Activated CD4-positive, alpha-beta memory T cell treated with anti-CD3 and anti-CD28 coated beads for 36 hours (primary cell): ENCODE results near the gene MUCL3. TPM values are rescaled to one million over a fixed set of nuclear protein-coding genes. Genes with fewer than 3 reads are reported as not detected.
"Not testable (repeated sequence)": the region's sequence is repeated elsewhere in the genome, so short reads cannot be mapped to it uniquely, and the experiment has no call there.

Experiments
- CTCF ChIA-PET: fragments of 350-600 bp; sonication (Branson Sonifier 250); formaldehyde crosslinking; loops from one replicate; lab custom pipeline; 2021; ENCODE audit warnings: antibody characterized with exemption, inconsistent platforms; lab: Charles Lee
- POLR2A ChIA-PET: fragments of 350-600 bp; sonication (Branson Sonifier 250); formaldehyde crosslinking; loops from one replicate; lab custom pipeline; 2021; ENCODE audit warnings: antibody characterized with exemption; lab: Charles Lee
- DNase-seq: peaks from one replicate; pipeline ENCODE4 v3.0.0-alpha.2; 2020
- H3K27ac Mint-ChIP-seq: one replicate; pipeline ENCODE4 v1.8.0; 2021; ENCODE audit warnings: mixed read lengths
- H3K27me3 Mint-ChIP-seq: one replicate; pipeline ENCODE4 v1.8.0; 2021; ENCODE audit warnings: mixed read lengths
- H3K36me3 Mint-ChIP-seq: one replicate; pipeline ENCODE4 v1.8.0; 2021; ENCODE audit warnings: mixed read lengths
- H3K4me1 Mint-ChIP-seq: one replicate; pipeline ENCODE4 v1.8.0; 2021; ENCODE audit warnings: low read depth, mixed read lengths
- H3K4me3 Mint-ChIP-seq: one replicate; pipeline ENCODE4 v1.8.0; 2021; ENCODE audit warnings: mild to moderate bottlenecking, mixed read lengths
- H3K9me3 Mint-ChIP-seq: one replicate; pipeline ENCODE4 v1.8.0; 2021; ENCODE audit warnings: mixed read lengths
- intact Hi-C: fragments of 100-400 bp; cut with micrococcal nuclease; formaldehyde crosslinking; loops from one replicate; pipeline ENCODE4 v1.15.1; 2023
- total RNA-seq, 2 experiments: library from RNA; stranded (reverse); gene quantifications; one replicate each; pipeline ENCODE4 v1.2.3, GENCODE V29; 2021

Gene MUCL3
- total RNA-seq, 2 experiments from 2014 or later, result not detected

- Mint-ChIP-seq H3K36me3 (no peaks in the 10 kb centered on the region), H3K4me1 (peaks cover 2% of the 10 kb centered on the region), H3K27me3 (no peaks in the 10 kb centered on the region), H3K9me3 (no peaks in the 10 kb centered on the region), H3K27ac (no peak overlapping the region), H3K4me3 (no peak overlapping the region)
- DNase-seq, result no peak
- intact Hi-C loops, result no loop called here
- ChIA-PET CTCF (interaction anchor here (1.3 to 2.0 kb wide), 2 partner anchors 12 to 178 kb away, joined by 4 to 9 read pairs; partner anchors contain the start of gene VARS2), POLR2A (no interaction called here)
These were observed 39.3 kb upstream of the MUCL3 start for GRCh38 chr6:30901436-30901835.

- CTCF ChIA-PET, result interaction anchor here (1.3 to 2.0 kb wide), 2 partner anchors 12 to 177 kb away, joined by 4 to 9 read pairs; partner anchors contain the start of gene VARS2
- intact Hi-C loops, H3K4me3 Mint-ChIP-seq, H3K27me3 Mint-ChIP-seq, H3K9me3 Mint-ChIP-seq, DNase-seq, H3K36me3 Mint-ChIP-seq, H3K27ac Mint-ChIP-seq, H3K4me1 Mint-ChIP-seq, POLR2A ChIA-PET: not testable (repeated sequence)
These were observed 38.6 kb upstream of the MUCL3 start for GRCh38 chr6:30902196-30902595.

- no peaks in the 10 kb centered on the region for H3K9me3 Mint-ChIP-seq
- no peak overlapping the region for H3K27ac Mint-ChIP-seq
- no peaks in the 10 kb centered on the region for H3K27me3 Mint-ChIP-seq
- ChIA-PET POLR2A (no interaction called here), CTCF (no interaction called here)
- H3K36me3 Mint-ChIP-seq, result no peaks in the 10 kb centered on the region
- intact Hi-C loops, result no loop called here
- H3K4me1 Mint-ChIP-seq, result peaks cover 4% of the 10 kb centered on the region
- no peak overlapping the region for H3K4me3 Mint-ChIP-seq
- DNase-seq, result no peak
These were observed 38.1 kb upstream of the MUCL3 start for GRCh38 chr6:30902709-30903108.

GRCh38 chr6:30903236-30903635, 37.5 kb upstream of the MUCL3 start:
- DNase-seq, result no peak
- Mint-ChIP-seq H3K36me3 (no peaks in the 10 kb centered on the region), H3K4me1 (peaks cover 4% of the 10 kb centered on the region), H3K27me3 (no peaks in the 10 kb centered on the region), H3K9me3 (no peaks in the 10 kb centered on the region), H3K4me3 (no peak overlapping the region), H3K27ac (no peak overlapping the region)
- ChIA-PET CTCF (interaction anchor here (0.6 to 1.4 kb wide), 3 partner anchors 59 to 177 kb away, joined by 3 to 4 read pairs (median 4); no protein-coding TSS in a partner anchor), POLR2A (no interaction called here)
- intact Hi-C loops, result no loop called here

GRCh38 chr6:30907290-30907757, 33.4 kb upstream of the MUCL3 start:
- H3K27me3 Mint-ChIP-seq, DNase-seq, H3K27ac Mint-ChIP-seq, H3K9me3 Mint-ChIP-seq, H3K36me3 Mint-ChIP-seq, intact Hi-C loops: not testable (repeated sequence)
- POLR2A ChIA-PET, result interaction anchor here (0.6 to 1.0 kb wide), 2 partner anchors 48 to 66 kb away, joined by 3 read pairs; no protein-coding TSS in a partner anchor
- Mint-ChIP-seq H3K4me1 (peaks cover 16% of the 10 kb centered on the region), H3K4me3 (peak overlapping the region; percentile 95)
- CTCF ChIA-PET, result interaction anchor here (0.6 to 3.2 kb wide), 7 partner anchors 8 to 180 kb away, joined by 3 to 37 read pairs (median 5); no protein-coding TSS in a partner anchor

- peak; percentile 97 for DNase-seq
- no peaks in the 10 kb centered on the region for H3K27me3 Mint-ChIP-seq
- H3K4me3 Mint-ChIP-seq, result peak within 1 kb of the TSS; percentile 95
- H3K27ac Mint-ChIP-seq, result peak within 1 kb of the TSS; percentile 77
- ChIA-PET POLR2A (interaction anchor here (0.6 to 1.0 kb wide), 2 partner anchors 47 to 67 kb away, joined by 3 read pairs; no protein-coding TSS in a partner anchor), CTCF (interaction anchor here (0.6 to 3.2 kb wide), 6 partner anchors 79 to 179 kb away, joined by 3 to 37 read pairs (median 4); no protein-coding TSS in a partner anchor)
- H3K36me3 Mint-ChIP-seq, result peaks cover 4% of the 10 kb centered on the region
- H3K9me3 Mint-ChIP-seq, result no peaks in the 10 kb centered on the region
- intact Hi-C loops, result no loop called here
- H3K4me1 Mint-ChIP-seq, result peaks cover 16% of the 10 kb centered on the region
These were observed 32.8 kb upstream of the MUCL3 start, which contains the start of gene GTF2H4 for GRCh38 chr6:30907758-30908591. Gene GTF2H4 (plus strand): TSS chr6:30908207.

- intact Hi-C loops, result no loop called here
- Mint-ChIP-seq H3K27ac (peak overlapping the region; percentile 77), H3K9me3 (no peaks in the 10 kb centered on the region), H3K4me3 (peak overlapping the region; percentile 95), H3K27me3 (no peaks in the 10 kb centered on the region), H3K4me1 (peaks cover 23% of the 10 kb centered on the region), H3K36me3 (peaks cover 9% of the 10 kb centered on the region)
- no peak for DNase-seq
- ChIA-PET POLR2A (no interaction called here), CTCF (interaction anchor here (1.1 to 3.2 kb wide), 4 partner anchors 80 to 171 kb away, joined by 3 to 37 read pairs (median 10); no protein-coding TSS in a partner anchor)
These were observed 32.1 kb upstream of the MUCL3 start for GRCh38 chr6:30908700-30909099.

GRCh38 chr6:30910473-30910872, 30.3 kb upstream of the MUCL3 start:
- H3K27ac Mint-ChIP-seq, H3K9me3 Mint-ChIP-seq, H3K36me3 Mint-ChIP-seq, H3K4me3 Mint-ChIP-seq, POLR2A ChIA-PET, DNase-seq, intact Hi-C loops, H3K27me3 Mint-ChIP-seq: not testable (repeated sequence)
- H3K4me1 Mint-ChIP-seq, result peaks cover 33% of the 10 kb centered on the region
- CTCF ChIA-PET, result interaction anchor here (1.6 kb wide), 1 partner anchor 82 kb away, joined by 4 read pairs; no protein-coding TSS in a partner anchor

GRCh38 chr6:30912746-30913520, 27.8 kb upstream of the MUCL3 start:
- Mint-ChIP-seq H3K4me3 (peak overlapping the region; percentile 94), H3K4me1 (peaks cover 40% of the 10 kb centered on the region), H3K27me3 (no peaks in the 10 kb centered on the region), H3K27ac (no peak overlapping the region), H3K9me3 (no peaks in the 10 kb centered on the region), H3K36me3 (peaks cover 25% of the 10 kb centered on the region)
- ChIA-PET CTCF (interaction anchor here (0.7 to 5.5 kb wide), 16 partner anchors 11 to 796 kb away, joined by 3 to 82 read pairs (median 6); partner anchors contain the start of gene IER3), POLR2A (interaction anchor here (1.1 to 1.9 kb wide), 4 partner anchors 84 to 246 kb away, joined by 4 to 8 read pairs (median 5); partner anchors contain the start of gene TCF19)
- no peak for DNase-seq
- intact Hi-C loops, result no loop called here

- peaks cover 35% of the 10 kb centered on the region for H3K4me1 Mint-ChIP-seq
- intact Hi-C loops, result loop anchor here (2.0 kb wide), 1 partner anchor 85 kb away; no protein-coding TSS in a partner anchor
- H3K27ac Mint-ChIP-seq, result peak overlapping the region; percentile 82
These were observed 27.1 kb upstream of the MUCL3 start for GRCh38 chr6:30913721-30914075.

More at GRCh38 chr6:30913721-30914075, 27.1 kb upstream of the MUCL3 start:
- Mint-ChIP-seq H3K9me3 (no peaks in the 10 kb centered on the region), H3K4me3 (peak overlapping the region; percentile 94), H3K36me3 (peaks cover 25% of the 10 kb centered on the region), H3K27me3 (no peaks in the 10 kb centered on the region)
- ChIA-PET CTCF (interaction anchor here (0.5 to 5.5 kb wide), 22 partner anchors 12 to 797 kb away, joined by 3 to 82 read pairs (median 4); partner anchors contain the start of gene IER3), POLR2A (interaction anchor here (0.7 to 1.9 kb wide), 9 partner anchors 29 to 245 kb away, joined by 3 to 8 read pairs (median 4); partner anchors contain the start of genes DDR1, FLOT1 and TCF19)
- no peak for DNase-seq
